ENCODE data around the gene FAM171A2.

DNA sequence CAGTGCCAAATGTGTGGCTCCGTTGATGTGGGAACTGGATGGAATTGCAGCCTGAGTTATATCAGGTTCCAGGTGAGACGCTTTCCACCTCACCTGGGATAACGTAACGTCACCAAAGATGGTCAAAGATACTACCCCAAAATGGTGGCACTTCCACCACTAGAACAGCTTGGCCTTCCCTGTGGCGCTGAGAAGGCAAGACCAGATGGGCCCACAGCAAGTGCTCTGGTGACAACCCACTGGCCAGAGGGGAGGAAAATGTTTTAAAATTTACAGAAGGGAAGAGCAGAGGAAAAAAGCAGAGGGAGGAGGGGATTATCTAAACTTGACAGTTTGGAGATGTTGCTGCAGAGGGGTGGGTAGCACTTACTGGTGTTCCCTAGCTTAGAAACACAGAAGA is 33.3 kb upstream of the FAM171A2 start:
- TF ChIP-seq, protein P1, sequence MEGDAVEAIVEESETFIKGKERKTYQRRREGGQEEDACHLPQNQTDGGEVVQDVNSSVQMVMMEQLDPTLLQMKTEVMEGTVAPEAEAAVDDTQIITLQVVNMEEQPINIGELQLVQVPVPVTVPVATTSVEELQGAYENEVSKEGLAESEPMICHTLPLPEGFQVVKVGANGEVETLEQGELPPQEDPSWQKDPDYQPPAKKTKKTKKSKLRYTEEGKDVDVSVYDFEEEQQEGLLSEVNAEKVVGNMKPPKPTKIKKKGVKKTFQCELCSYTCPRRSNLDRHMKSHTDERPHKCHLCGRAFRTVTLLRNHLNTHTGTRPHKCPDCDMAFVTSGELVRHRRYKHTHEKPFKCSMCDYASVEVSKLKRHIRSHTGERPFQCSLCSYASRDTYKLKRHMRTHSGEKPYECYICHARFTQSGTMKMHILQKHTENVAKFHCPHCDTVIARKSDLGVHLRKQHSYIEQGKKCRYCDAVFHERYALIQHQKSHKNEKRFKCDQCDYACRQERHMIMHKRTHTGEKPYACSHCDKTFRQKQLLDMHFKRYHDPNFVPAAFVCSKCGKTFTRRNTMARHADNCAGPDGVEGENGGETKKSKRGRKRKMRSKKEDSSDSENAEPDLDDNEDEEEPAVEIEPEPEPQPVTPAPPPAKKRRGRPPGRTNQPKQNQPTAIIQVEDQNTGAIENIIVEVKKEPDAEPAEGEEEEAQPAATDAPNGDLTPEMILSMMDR (IDR thresholded peaks at IDR 0.05; ENCODE audit: low read length): no peak
- TF ChIP-seq EZH2phosphoT487 (IDR thresholded peaks at IDR 0.05; ENCODE audit: low read length): no peak
- TF ChIP-seq EZH2 (optimal IDR thresholded peaks at IDR 0.05; ENCODE audit: low read depth, low read length): no peak
